HG03045 (cell line): ENCODE measurements around the gene INPP4A.

Experiments used
- ATAC-seq: cut with Tn5 transposase; IDR thresholded peaks from one replicate; pipeline ENCODE4 v1.9.1; 2021; ENCODE audit warnings: mild to moderate bottlenecking, moderate library complexity; ENCODE audit not compliant: unreplicated experiment

The INPP4A gene

GRCh38 chr2:98537390-98538126 lies 92.9 kb downstream of the INPP4A start:
- ATAC-seq, result no peak

- ATAC-seq, result no peak
Observed at GRCh38 chr2:98538280-98539041, 93.8 kb downstream of the INPP4A start.

GRCh38 chr2:98539056-98539735 lies 94.5 kb downstream of the INPP4A start:
- ATAC-seq, result no peak

- no peak for ATAC-seq
Observed at GRCh38 chr2:98540536-98540935, 95.9 kb downstream of the INPP4A start.

- no peak for ATAC-seq
Observed at GRCh38 chr2:98541489-98541888, 96.8 kb downstream of the INPP4A start.

GRCh38 chr2:98541906-98542305 lies 97.2 kb downstream of the INPP4A start:
- no peak for ATAC-seq

- ATAC-seq, result no peak
Observed at GRCh38 chr2:98543214-98543613, 98.6 kb downstream of the INPP4A start.

- ATAC-seq, result no peak
Observed at GRCh38 chr2:98543842-98544241, 99.2 kb downstream of the INPP4A start.

- ATAC-seq, result no peak
Observed at GRCh38 chr2:98545591-98545990, 100.9 kb downstream of the INPP4A start.

GRCh38 chr2:98546186-98546585 lies 101.5 kb downstream of the INPP4A start:
- ATAC-seq, result no peak

- ATAC-seq, result no peak
Observed at GRCh38 chr2:98547092-98547790, 102.6 kb downstream of the INPP4A start.

GRCh38 chr2:98548920-98549818 lies 104.5 kb downstream of the INPP4A start:
- ATAC-seq, result no peak

GRCh38 chr2:98550165-98550564 lies 105.5 kb downstream of the INPP4A start:
- ATAC-seq, result no peak

GRCh38 chr2:98551316-98551715 lies 106.7 kb downstream of the INPP4A start:
- no peak for ATAC-seq

- ATAC-seq, result no peak
Observed at GRCh38 chr2:98552499-98553179, 108.0 kb downstream of the INPP4A start.

GRCh38 chr2:98554116-98554861 lies 109.6 kb downstream of the INPP4A start:
- no peak for ATAC-seq

- no peak for ATAC-seq
Observed at GRCh38 chr2:98555696-98556095, 111.0 kb downstream of the INPP4A start.

GRCh38 chr2:98556344-98557033 lies 111.8 kb downstream of the INPP4A start:
- no peak for ATAC-seq
